Fibroblast of lung (primary cell): Measurements from ENCODE around the gene MEN1. TPM values are rescaled to one million over a fixed set of nuclear protein-coding genes. Genes with fewer than 3 reads are reported as not detected.
A peak's percentile ranks its signal among the peaks of the same experiment; 100 is the strongest.

Source experiments
- DNase-seq, 2 donors: peaks; one replicate each; pipeline versions ENCODE4 v3.0.0 to v3.0.0-alpha.2; 2010; ENCODE audit warnings: low read depth in 2 of 2
- H2AFZ ChIP-seq: 2 replicates; pipeline ENCODE4 v1.5.1; 2012; ENCODE audit warnings: low read length, control low read depth, inconsistent platforms
- H3K27ac ChIP-seq: 2 replicates; pipeline ENCODE4 v1.5.1; 2011; ENCODE audit warnings: low read length, control low read depth; ENCODE audit not compliant: insufficient read depth
- H3K27me3 ChIP-seq: 2 replicates; pipeline ENCODE4 v1.5.1; 2011; ENCODE audit warnings: mild to moderate bottlenecking, low read length; ENCODE audit not compliant: control insufficient read depth, insufficient read depth
- H3K36me3 ChIP-seq: 2 replicates; pipeline ENCODE4 v1.5.1; 2011; ENCODE audit warnings: low read length; ENCODE audit not compliant: control insufficient read depth, insufficient read depth
- H3K4me1 ChIP-seq: 2 replicates; pipeline ENCODE4 v1.5.1; 2011; ENCODE audit warnings: low read length; ENCODE audit not compliant: control insufficient read depth, insufficient read depth; ENCODE audit errors: extremely low read depth
- H3K4me2 ChIP-seq: 2 replicates; pipeline ENCODE4 v1.5.1; 2011; ENCODE audit warnings: low read length, control low read depth; ENCODE audit not compliant: insufficient read depth; ENCODE audit errors: extremely low read depth
- H3K4me3 ChIP-seq, 4 experiments: fragments of 200-600 bp in 1 of 4; sonication (generic) in 1 of 4; replicated peaks in 1 of 4; 2 replicates each; pipeline ENCODE4 v1.5.1; 2011 to 2016; ENCODE audit warnings: low read length in 4 of 4, low read depth in 3 of 4, mild to moderate bottlenecking in 3 of 4, control low read depth in 2 of 4, inconsistent platforms in 1 of 4, mixed read lengths in 1 of 4; ENCODE audit not compliant: insufficient read depth in 1 of 4; ENCODE audit errors: control extremely low read depth in 1 of 4
- H3K79me2 ChIP-seq: 2 replicates; pipeline ENCODE4 v1.5.1; 2012; ENCODE audit warnings: mild to moderate bottlenecking, low read length, inconsistent platforms; ENCODE audit not compliant: control insufficient read depth, insufficient read depth
- H3K9ac ChIP-seq: 2 replicates; pipeline ENCODE4 v1.5.1; 2011; ENCODE audit warnings: mild to moderate bottlenecking, low read length, control low read depth; ENCODE audit not compliant: insufficient read depth
- H3K9me3 ChIP-seq: 2 replicates; pipeline ENCODE4 v1.5.1; 2012; ENCODE audit warnings: low read depth, low read length; ENCODE audit not compliant: control insufficient read depth, insufficient read depth
- H4K20me1 ChIP-seq: 2 replicates; pipeline ENCODE4 v1.5.1; 2011; ENCODE audit warnings: low read length; ENCODE audit not compliant: control insufficient read depth, insufficient read depth; ENCODE audit errors: extremely low read depth
- CTCF ChIP-seq, 2 donors: IDR thresholded peaks in 1 of 2; conservative IDR thresholded peaks in 1 of 2; 1 replicate in 1 of 2; 2 replicates in 1 of 2; pipeline ENCODE4 v1.5.1; 2011 to 2012; ENCODE audit warnings: low read length in 2 of 2, control low read depth in 1 of 2, inconsistent platforms in 1 of 2, low read depth in 1 of 2, mild to moderate bottlenecking in 1 of 2
- EZH2 ChIP-seq: IDR thresholded peaks from 2 replicates; pipeline ENCODE4 v1.5.1; 2012; ENCODE audit warnings: low read length, control low read depth, mild to moderate bottlenecking; ENCODE audit errors: missing control alignments
- polyA plus RNA-seq, 2 donors: library from polyadenylated mRNA; depleted of rRNA in 1 of 2; stranded (reverse) in 1 of 2; unstranded in 1 of 2; fragments of >200 nt; gene quantifications; 2 replicates each; pipeline ENCODE4 v1.2.1, GENCODE V29; 2011 to 2012; ENCODE audit warnings: missing spikeins in 1 of 2
- total RNA-seq: library from RNA; depleted of rRNA; stranded (reverse); fragments of >200 nt; gene quantifications from 2 replicates; pipeline ENCODE4 v1.2.1, GENCODE V29; 2014

MEN1 gene
- total and polyA plus RNA-seq, 2 donors (not counting 1 experiment from before 2014, with no cell fraction given), result 8.9 to 13.7 TPM

GRCh38 chr11:64762674-64763525 is 47.5 kb downstream of the MEN1 start:
- TF ChIP-seq CTCF (conservative IDR thresholded peaks at IDR 0.05 in 1 of 2, IDR thresholded peaks at IDR 0.05 in 1 of 2; ENCODE audit: low read depth in 1 of 2, low read length in 2 of 2) (no peak), EZH2 (no peak)
- Histone ChIP-seq H3K4me2 (no peak overlapping the region), H3K27me3 (no peaks in the 10 kb centered on the region), H4K20me1 (no peaks in the 10 kb centered on the region), H3K9me3 (no peaks in the 10 kb centered on the region), H3K27ac (peak overlapping the region; percentile 24), H3K36me3 (peaks cover 31% of the 10 kb centered on the region), H3K4me3 (no peak overlapping the region), H3K4me1 (peaks cover 26% of the 10 kb centered on the region), H3K9ac (no peak overlapping the region), H2AFZ (no peak overlapping the region), H3K79me2 (peaks cover 8% of the 10 kb centered on the region)
- DNase-seq, result peak; percentile 33 to 83

GRCh38 chr11:64762277-64762673 is 48.1 kb downstream of the MEN1 start:
- no peak for DNase-seq

More at GRCh38 chr11:64762277-64762673, 48.1 kb downstream of the MEN1 start:
- H4K20me1 ChIP-seq, result no peaks in the 10 kb centered on the region
- H2AFZ ChIP-seq, result no peak overlapping the region
- no peak overlapping the region for H3K4me3 ChIP-seq
- no peak overlapping the region for H3K4me2 ChIP-seq
- TF ChIP-seq EZH2, result no peak
- no peak for TF ChIP-seq CTCF (conservative IDR thresholded peaks at IDR 0.05 in 1 of 2, IDR thresholded peaks at IDR 0.05 in 1 of 2; ENCODE audit: low read depth in 1 of 2, low read length in 2 of 2)
- no peak overlapping the region for H3K27ac ChIP-seq
- H3K9me3 ChIP-seq, result no peaks in the 10 kb centered on the region
- peaks cover 26% of the 10 kb centered on the region for H3K4me1 ChIP-seq
- no peaks in the 10 kb centered on the region for H3K27me3 ChIP-seq
- no peak overlapping the region for H3K9ac ChIP-seq
- peaks cover 27% of the 10 kb centered on the region for H3K36me3 ChIP-seq
- peaks cover 7% of the 10 kb centered on the region for H3K79me2 ChIP-seq
